GM12801 (cell line): ENCODE measurements around the gene QTRT2.

Experiments
- TF ChIP-seq, protein P1 (sequence below): IDR thresholded peaks from one replicate; pipeline ENCODE4 v1.5.1; 2011; ENCODE audit warnings: control low read depth; ENCODE audit not compliant: insufficient read length; ENCODE audit errors: extremely low read depth

Gene QTRT2

DNA sequence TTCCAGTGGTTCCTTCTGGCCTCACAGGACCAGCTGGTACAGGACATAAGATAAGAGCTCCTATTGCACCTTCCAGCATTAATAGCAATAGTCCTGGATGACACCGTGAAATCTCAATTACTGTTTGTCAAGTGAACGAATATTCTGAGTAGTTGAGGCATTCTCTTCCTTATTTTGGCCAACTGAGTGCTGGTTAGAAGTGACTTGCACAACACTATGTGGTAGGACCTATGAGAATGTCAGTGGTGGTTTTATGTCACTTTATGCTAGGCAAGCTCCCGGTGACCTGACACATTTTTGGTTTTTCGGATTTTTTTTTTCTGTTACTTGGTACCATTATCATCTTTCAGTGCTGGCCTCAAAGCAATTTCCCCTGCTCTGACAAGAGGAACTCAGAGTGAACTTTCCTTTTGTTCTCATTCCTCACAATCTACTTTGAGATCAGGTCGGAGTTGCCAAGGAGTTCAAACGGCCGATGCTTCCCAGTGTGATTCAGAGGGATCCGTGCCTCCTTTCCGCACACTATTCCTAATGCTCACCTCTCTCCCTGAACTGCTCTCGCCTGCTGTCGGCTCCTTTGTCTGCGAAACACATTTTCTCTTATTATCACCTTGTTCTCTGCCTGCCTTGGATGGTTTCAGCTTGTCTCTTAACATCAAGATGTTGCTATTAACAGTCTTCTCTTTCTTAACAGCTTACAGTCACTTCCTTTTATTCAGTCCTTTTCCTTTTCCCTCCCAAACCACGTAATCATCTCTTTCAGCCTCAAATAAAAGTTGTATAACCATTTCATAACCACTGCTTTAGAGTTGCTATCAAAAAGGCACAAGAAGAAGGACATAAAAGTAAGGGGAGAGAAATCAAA lies 35.8 kb downstream of the QTRT2 start:
- TF ChIP-seq, protein P1, sequence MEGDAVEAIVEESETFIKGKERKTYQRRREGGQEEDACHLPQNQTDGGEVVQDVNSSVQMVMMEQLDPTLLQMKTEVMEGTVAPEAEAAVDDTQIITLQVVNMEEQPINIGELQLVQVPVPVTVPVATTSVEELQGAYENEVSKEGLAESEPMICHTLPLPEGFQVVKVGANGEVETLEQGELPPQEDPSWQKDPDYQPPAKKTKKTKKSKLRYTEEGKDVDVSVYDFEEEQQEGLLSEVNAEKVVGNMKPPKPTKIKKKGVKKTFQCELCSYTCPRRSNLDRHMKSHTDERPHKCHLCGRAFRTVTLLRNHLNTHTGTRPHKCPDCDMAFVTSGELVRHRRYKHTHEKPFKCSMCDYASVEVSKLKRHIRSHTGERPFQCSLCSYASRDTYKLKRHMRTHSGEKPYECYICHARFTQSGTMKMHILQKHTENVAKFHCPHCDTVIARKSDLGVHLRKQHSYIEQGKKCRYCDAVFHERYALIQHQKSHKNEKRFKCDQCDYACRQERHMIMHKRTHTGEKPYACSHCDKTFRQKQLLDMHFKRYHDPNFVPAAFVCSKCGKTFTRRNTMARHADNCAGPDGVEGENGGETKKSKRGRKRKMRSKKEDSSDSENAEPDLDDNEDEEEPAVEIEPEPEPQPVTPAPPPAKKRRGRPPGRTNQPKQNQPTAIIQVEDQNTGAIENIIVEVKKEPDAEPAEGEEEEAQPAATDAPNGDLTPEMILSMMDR, result no peak

DNA sequence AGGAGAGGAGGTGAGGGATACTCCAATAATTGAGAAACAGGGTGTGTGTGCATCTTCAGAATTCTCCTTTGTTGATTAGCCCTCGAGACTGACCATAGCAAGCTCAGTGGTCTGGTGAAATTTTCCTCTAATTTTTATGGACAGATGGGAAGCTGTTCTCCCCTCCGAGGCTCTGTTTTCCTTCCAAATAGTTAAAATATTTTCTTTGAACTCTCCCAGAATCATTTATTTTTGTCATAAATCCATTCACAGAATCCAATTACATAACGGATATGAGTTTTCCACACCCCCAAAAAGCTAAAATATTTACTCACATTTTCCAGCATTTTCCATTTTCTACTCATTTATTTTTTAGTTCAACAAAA lies 36.5 kb downstream of the QTRT2 start:
- TF ChIP-seq, protein P1, result no peak

DNA sequence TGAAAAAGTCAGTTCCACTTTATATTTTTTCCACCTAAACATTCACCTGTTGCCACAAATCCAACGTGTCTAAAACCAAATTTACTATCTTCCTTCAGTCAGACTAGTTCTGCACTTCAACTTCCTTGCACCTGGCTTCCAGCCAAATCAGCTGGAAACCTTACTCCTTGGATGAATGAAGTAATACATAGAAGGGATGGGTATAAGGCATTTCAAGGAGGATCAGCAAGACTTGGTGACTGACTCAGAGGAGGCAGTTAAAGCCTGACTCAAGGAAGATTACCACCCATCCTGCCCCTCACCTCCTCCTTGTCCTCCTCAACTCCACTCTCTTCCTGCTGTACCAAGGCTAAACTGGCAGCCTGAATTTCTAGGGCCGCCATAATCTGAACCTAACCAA lies 37.1 kb downstream of the QTRT2 start:
- TF ChIP-seq, protein P1, result no peak

DNA sequence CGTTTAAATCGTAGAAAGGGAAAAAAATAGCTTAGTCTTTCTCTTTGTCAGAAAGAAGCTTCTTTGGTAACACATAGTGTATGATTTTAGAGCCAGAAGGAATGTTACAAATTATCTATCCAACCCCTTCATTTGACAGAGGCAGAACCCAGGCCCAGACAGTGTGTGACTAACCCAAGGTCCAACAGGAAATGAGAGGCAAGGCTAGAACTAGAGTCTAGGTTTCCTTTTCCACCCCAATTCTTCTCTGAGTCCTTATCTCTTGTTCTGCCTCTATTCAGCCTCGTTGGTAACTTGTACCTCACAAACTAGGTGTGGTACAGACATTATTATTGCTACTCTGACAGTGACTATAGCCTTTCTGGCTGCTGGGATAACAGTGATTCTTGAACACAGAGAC lies 39.3 kb downstream of the QTRT2 start:
- TF ChIP-seq, protein P1, result no peak

DNA sequence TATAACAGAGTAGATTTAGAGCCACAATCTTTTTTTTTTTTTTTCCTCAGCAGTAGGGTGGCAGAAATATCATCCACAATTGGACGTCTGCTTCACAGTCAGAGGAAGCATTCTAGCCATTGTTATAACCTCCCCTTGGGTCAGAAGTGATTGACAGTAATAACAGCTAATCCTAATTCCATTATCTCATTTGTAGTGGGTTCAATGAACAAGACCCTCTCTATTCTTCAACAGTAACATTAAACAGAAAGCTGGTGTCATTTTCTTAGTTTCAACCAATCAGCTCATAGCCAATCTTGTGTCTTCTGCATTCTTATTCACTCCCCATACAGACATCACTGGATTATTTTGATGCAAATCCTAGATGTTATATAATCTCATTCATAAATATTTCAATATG lies 44.6 kb downstream of the QTRT2 start:
- TF ChIP-seq, protein P1, result no peak

DNA sequence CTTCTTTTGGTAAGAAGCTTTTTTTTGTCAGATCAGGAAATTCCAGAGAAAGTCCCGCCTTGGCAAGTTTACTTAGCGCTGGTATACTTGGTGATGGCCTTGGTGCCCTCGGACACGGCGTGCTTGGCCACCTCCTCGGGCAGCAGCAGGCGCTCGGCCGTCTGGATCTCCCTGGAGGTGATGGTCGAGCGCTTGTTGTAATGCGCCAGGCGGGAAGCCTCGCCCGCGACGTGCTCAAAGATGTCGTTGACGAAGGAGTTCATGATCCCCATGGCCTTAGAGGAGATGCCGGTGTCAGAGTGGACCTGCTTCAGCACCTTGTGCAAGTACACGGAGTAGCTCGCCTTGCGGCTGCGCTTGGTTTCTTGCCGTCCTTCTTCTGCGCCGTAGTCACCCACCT lies 46.6 kb downstream of the QTRT2 start:
- TF ChIP-seq, protein P1, result no peak

DNA sequence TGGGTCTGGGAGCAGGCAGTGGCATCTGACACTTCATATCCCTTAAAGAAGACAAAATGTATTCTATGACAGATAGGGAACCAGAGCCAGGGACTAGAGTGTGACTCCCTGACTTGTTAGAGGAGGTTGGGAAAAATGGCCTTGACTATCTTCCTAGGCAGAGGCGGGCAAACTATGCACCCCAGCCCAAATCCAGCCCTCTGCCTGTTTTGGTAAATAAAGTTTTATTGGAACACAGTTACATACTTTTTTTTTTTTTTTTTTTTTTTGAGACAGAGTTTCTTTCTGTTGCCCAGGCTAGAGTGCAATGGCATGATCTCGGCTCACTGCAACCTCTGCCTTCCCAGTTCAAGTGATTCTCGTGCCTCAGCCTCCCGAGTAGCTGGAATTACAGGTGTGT lies 47.3 kb downstream of the QTRT2 start:
- TF ChIP-seq, protein P1, result no peak

DNA sequence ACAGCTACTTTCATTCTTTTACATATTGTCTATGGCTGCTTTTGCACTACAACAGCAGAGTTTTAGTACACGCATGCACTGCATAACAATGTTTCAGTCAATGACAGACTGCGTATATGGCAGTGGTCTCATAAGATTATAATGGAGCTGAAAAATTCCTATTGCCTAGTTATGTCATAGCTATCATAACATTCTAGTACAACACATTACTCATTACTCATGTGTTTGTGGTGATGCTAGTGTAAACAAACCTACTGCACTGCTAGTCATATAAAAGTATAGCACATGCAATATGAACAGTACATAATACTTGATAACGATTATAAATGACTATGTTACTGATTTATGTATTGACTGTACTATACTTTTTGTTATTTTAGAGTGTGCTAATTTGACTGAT lies 47.9 kb downstream of the QTRT2 start:
- TF ChIP-seq, protein P1, result no peak
